T-helper 2 cell treated with Interferon-gamma antibody and Interleukin-4, amounts not matched to agents 100 ng/mL and 5 ng/mL, for 36 hours (primary cell): ENCODE data around the gene ENSA. TPM values are rescaled to one million over a fixed set of nuclear protein-coding genes. Genes with fewer than 3 reads are reported as not detected.

Experiments
- total RNA-seq: library from RNA; stranded (reverse); gene quantifications from 2 replicates; pipeline ENCODE4 v1.2.3, GENCODE V29; 2022

Gene ENSA
- total RNA-seq, 1 donor from 2014 or later: 202 TPM

Other genes with a start within 250 kb of the ENSA start
- 38.7 and 40.2 TPM in 2 replicates for gene TARS2, start 142.2 kb downstream of the ENSA start, total RNA-seq
- gene ECM1, start 121.5 kb downstream of the ENSA start, total RNA-seq: 1.2 and 1.6 TPM in 2 replicates
- gene FALEC, start 113.9 kb downstream of the ENSA start, total RNA-seq: not detected in 2 replicates
- gene ADAMTSL4, start 80.2 kb downstream of the ENSA start, total RNA-seq: 0.39 and 0.41 TPM in 2 replicates
- 245 and 248 TPM in 2 replicates for gene MCL1, start 50.0 kb downstream of the ENSA start, total RNA-seq
- 23.8 and 24.4 TPM in 2 replicates for gene GOLPH3L, start 67.5 kb upstream of the ENSA start, total RNA-seq
- 0.25 and 0.39 TPM in 2 replicates for gene HORMAD1, start 91.3 kb upstream of the ENSA start, total RNA-seq
- 80.4 and 89.5 TPM in 2 replicates for gene CTSS, start 136.2 kb upstream of the ENSA start, total RNA-seq
- 4.3 and 4.5 TPM in 2 replicates for gene CTSK, start 178.6 kb upstream of the ENSA start, total RNA-seq
- 38.1 and 40.5 TPM in 2 replicates for gene ARNT, start 247.0 kb upstream of the ENSA start, total RNA-seq